GM23338 (cell line): ENCODE measurements around the gene CRKL. TPM values are rescaled to one million over a fixed set of nuclear protein-coding genes. Genes with fewer than 3 reads are reported as not detected.
A peak's percentile ranks its signal among the peaks of the same experiment; 100 is the strongest.

Experiments used
- ATAC-seq: fragments of 200-7000 bp; cut with Tn5 transposase; 3 replicates; pipeline ENCODE4 v1.9.1; 2020
- DNase-seq: peaks from one replicate; pipeline ENCODE4 v3.0.0-alpha.2; 2015; ENCODE audit warnings: low spot score
- H2AFZ ChIP-seq: fragments of 200-600 bp; sonication (generic); 2 replicates; pipeline ENCODE4 v1.8.0; 2016; ENCODE audit warnings: antibody characterized with exemption, mild to moderate bottlenecking, moderate library complexity
- H3F3A ChIP-seq: fragments of 200-600 bp; sonication (generic); replicated peaks from 2 replicates; pipeline ENCODE4 v1.8.0; 2017; ENCODE audit warnings: antibody characterized with exemption, mixed run types, low read depth
- H3K27ac ChIP-seq: fragments of 200-600 bp; sonication (generic); 2 replicates; pipeline ENCODE4 v1.6.1; 2016; ENCODE audit warnings: low read depth
- H3K27me3 ChIP-seq: fragments of 200-600 bp; sonication (generic); 2 replicates; pipeline ENCODE4 v1.8.0; 2016; ENCODE audit warnings: mild to moderate bottlenecking, mixed run types, moderate library complexity; ENCODE audit not compliant: insufficient read depth
- H3K36me3 ChIP-seq: fragments of 200-600 bp; sonication (generic); 2 replicates; pipeline ENCODE4 v1.8.0; 2016; ENCODE audit warnings: mild to moderate bottlenecking; ENCODE audit not compliant: insufficient read depth
- H3K4me1 ChIP-seq: fragments of 200-600 bp; sonication (generic); 2 replicates; pipeline ENCODE4 v1.8.0; 2016; ENCODE audit warnings: mild to moderate bottlenecking, moderate library complexity; ENCODE audit not compliant: insufficient read depth
- H3K4me2 ChIP-seq: fragments of 200-600 bp; sonication (generic); 2 replicates; pipeline ENCODE4 v1.7.1; 2017; ENCODE audit warnings: mixed run types
- H3K4me3 ChIP-seq: fragments of 200-600 bp; sonication (generic); 2 replicates; pipeline ENCODE4 v1.6.1; 2016; ENCODE audit warnings: mixed run types
- H3K79me2 ChIP-seq: fragments of 200-600 bp; sonication (generic); replicated peaks from 2 replicates; pipeline ENCODE4 v1.8.0; 2017; ENCODE audit warnings: mild to moderate bottlenecking; ENCODE audit not compliant: insufficient read depth
- H3K9me2 ChIP-seq: fragments of 200-600 bp; sonication (generic); 2 replicates; pipeline ENCODE4 v1.8.0; 2017; ENCODE audit not compliant: insufficient read depth
- H4K20me1 ChIP-seq: fragments of 200-600 bp; sonication (generic); replicated peaks from 2 replicates; pipeline ENCODE4 v1.8.0; 2017; ENCODE audit warnings: mild to moderate bottlenecking; ENCODE audit not compliant: insufficient read depth
- H3K27ac Mint-ChIP-seq: 2 replicates; pipeline ENCODE4 v1.8.0; 2020; ENCODE audit warnings: inconsistent platforms, mild to moderate bottlenecking, moderate library complexity, mixed read lengths
- H3K27me3 Mint-ChIP-seq: 3 replicates; pipeline ENCODE4 v1.8.0; 2022; ENCODE audit warnings: low read depth, mild to moderate bottlenecking, moderate library complexity, mixed read lengths, inconsistent platforms; ENCODE audit not compliant: insufficient read depth, poor library complexity
- H3K36me3 Mint-ChIP-seq: 3 replicates; pipeline ENCODE4 v1.8.0; 2021; ENCODE audit warnings: low read depth, mild to moderate bottlenecking, inconsistent platforms, moderate library complexity, mixed read lengths
- H3K4me1 Mint-ChIP-seq: 3 replicates; pipeline ENCODE4 v1.8.0; 2020; ENCODE audit warnings: mild to moderate bottlenecking, inconsistent platforms, mixed read lengths
- H3K4me3 Mint-ChIP-seq: 3 replicates; pipeline ENCODE4 v1.8.0; 2021; ENCODE audit warnings: moderate library complexity, mild to moderate bottlenecking, inconsistent platforms, mixed read lengths
- H3K9me3 Mint-ChIP-seq: 3 replicates; pipeline ENCODE4 v1.8.0; 2020; ENCODE audit warnings: moderate library complexity, mild to moderate bottlenecking, inconsistent platforms, mixed read lengths
- CREB1 ChIP-seq: fragments of 250-450 bp; sonication (Bioruptor Pico); IDR thresholded peaks from 2 replicates; pipeline ENCODE4 v1.5.0; 2020; ENCODE audit warnings: low read depth, mild to moderate bottlenecking, moderate library complexity
- EZH2 ChIP-seq: fragments of 200-600 bp; sonication (generic); IDR thresholded peaks from one replicate; pipeline ENCODE4 v1.8.0; 2017; ENCODE audit warnings: antibody characterized with exemption, mild to moderate bottlenecking, low read depth; ENCODE audit not compliant: unreplicated experiment
- JUNB ChIP-seq: IDR thresholded peaks from one replicate; pipeline ENCODE4 v1.6.1; 2016; ENCODE audit warnings: antibody characterized with exemption; ENCODE audit not compliant: unreplicated experiment
- POLR2AphosphoS5 ChIP-seq: IDR thresholded peaks from 2 replicates; pipeline ENCODE4 v1.6.1; 2016; ENCODE audit warnings: antibody characterized with exemption, low read depth
- REST ChIP-seq: IDR thresholded peaks from one replicate; pipeline ENCODE4 v1.6.1; 2018; ENCODE audit warnings: antibody characterized with exemption; ENCODE audit not compliant: unreplicated experiment
- STAT1 ChIP-seq: IDR thresholded peaks from one replicate; pipeline ENCODE4 v1.6.1; 2016; ENCODE audit warnings: antibody characterized with exemption; ENCODE audit not compliant: unreplicated experiment
- ZNF114 ChIP-seq: fragments of 250-450 bp; sonication (Bioruptor Pico); IDR thresholded peaks from 2 replicates; pipeline ENCODE4 v1.5.0; 2020; ENCODE audit warnings: mild to moderate bottlenecking, moderate library complexity
- polyA plus RNA-seq: library from polyadenylated mRNA; unstranded; fragments of >200 nt; fragmentation: Nextera tagmentation; extraction: Ambion mirVana; gene quantifications from 2 replicates; pipeline ENCODE4 v1.2.1, GENCODE V29; 2016
- total RNA-seq: library from RNA; depleted of rRNA; stranded (reverse); fragments of >200 nt; shearing (Covaris generic); gene quantifications from 2 replicates; pipeline ENCODE4 v1.2.3, GENCODE V29; 2014
- TF ChIP-seq, protein P1 (sequence below), 2 experiments: fragments of 200-600 bp in 1 of 2; sonication (generic) in 1 of 2; conservative IDR thresholded peaks; 2 replicates each; pipeline versions ENCODE4 v1.5.1 to v1.6.1; 2016 to 2017; ENCODE audit warnings: antibody characterized with exemption in 2 of 2, low read depth in 2 of 2, mild to moderate bottlenecking in 2 of 2, moderate library complexity in 1 of 2

Gene CRKL
- total and polyA plus RNA-seq, 2 experiments from 2014 or later = 39.5 to 104 TPM

- Mint-ChIP-seq H3K36me3 (peaks cover 11% of the 10 kb centered on the region; the same call in 2 of the 3 replicates), H3K9me3 (0 out of 3 replicates have a peak, but pooled peaks cover 2% of the 10 kb centered on the region), H3K4me1 (peaks cover 11% of the 10 kb centered on the region; the same call in 2 of the 3 replicates), H3K27ac (no peak overlapping the region), H3K27me3 (peaks cover 30% of the 10 kb centered on the region), H3K4me3 (peak overlapping the region; percentile 78)
- Histone ChIP-seq H3K4me1 (peaks cover 4% of the 10 kb centered on the region; the same call in 1 of the 2 replicates), H2AFZ (peak overlapping the region; percentile 97), H3K36me3 (0 out of 2 replicates have a peak, but pooled peaks cover 4% of the 10 kb centered on the region), H3K27ac (no peak overlapping the region), H3F3A (peaks cover 9% of the 10 kb centered on the region), H3K4me2 (peak overlapping the region; percentile 89), H3K9me2 (no peaks in the 10 kb centered on the region), H3K79me2 (no peaks in the 10 kb centered on the region), H3K4me3 (peak overlapping the region; percentile 79), H3K27me3 (peaks cover 25% of the 10 kb centered on the region), H4K20me1 (peaks cover 9% of the 10 kb centered on the region; the same call in 1 of the 2 replicates)
- ATAC-seq (peak; percentile 81), DNase-seq (peak; percentile 82)
- TF ChIP-seq, protein P1, sequence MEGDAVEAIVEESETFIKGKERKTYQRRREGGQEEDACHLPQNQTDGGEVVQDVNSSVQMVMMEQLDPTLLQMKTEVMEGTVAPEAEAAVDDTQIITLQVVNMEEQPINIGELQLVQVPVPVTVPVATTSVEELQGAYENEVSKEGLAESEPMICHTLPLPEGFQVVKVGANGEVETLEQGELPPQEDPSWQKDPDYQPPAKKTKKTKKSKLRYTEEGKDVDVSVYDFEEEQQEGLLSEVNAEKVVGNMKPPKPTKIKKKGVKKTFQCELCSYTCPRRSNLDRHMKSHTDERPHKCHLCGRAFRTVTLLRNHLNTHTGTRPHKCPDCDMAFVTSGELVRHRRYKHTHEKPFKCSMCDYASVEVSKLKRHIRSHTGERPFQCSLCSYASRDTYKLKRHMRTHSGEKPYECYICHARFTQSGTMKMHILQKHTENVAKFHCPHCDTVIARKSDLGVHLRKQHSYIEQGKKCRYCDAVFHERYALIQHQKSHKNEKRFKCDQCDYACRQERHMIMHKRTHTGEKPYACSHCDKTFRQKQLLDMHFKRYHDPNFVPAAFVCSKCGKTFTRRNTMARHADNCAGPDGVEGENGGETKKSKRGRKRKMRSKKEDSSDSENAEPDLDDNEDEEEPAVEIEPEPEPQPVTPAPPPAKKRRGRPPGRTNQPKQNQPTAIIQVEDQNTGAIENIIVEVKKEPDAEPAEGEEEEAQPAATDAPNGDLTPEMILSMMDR (conservative IDR thresholded peaks at IDR 0.05; ENCODE audit: low read depth in 2 of 2) = 0 out of 4 replicates have a peak, but pooled peaks of 1 of the 2 experiments have one; percentile 1
- TF ChIP-seq REST (no peak), ZNF114 (CRISPR knock-in tag) (no peak), EZH2 (no peak), STAT1 (no peak), JUNB (no peak), CREB1 (no peak), POLR2AphosphoS5 (no peak)
Measured at GRCh38 chr22:20957683-20958431, 40.6 kb downstream of the CRKL start.
